HEK293T (cell line): ENCODE data around the gene ERO1A.

ENCODE experiments used
- BHLHE40 ChIP-seq: fragments of 450-650 bp; IDR thresholded peaks from 2 replicates; pipeline ENCODE4 v1.6.1; 2016; ENCODE audit warnings: mild to moderate bottlenecking, moderate library complexity, borderline replicate concordance
- FOXM1 ChIP-seq: fragments of 450-650 bp; IDR thresholded peaks from 2 replicates; pipeline ENCODE4 v1.6.1; 2017; ENCODE audit warnings: mild to moderate bottlenecking, borderline replicate concordance
- SUZ12 ChIP-seq: fragments of 450-650 bp; IDR thresholded peaks from 2 replicates; pipeline ENCODE4 v1.6.1; 2016; ENCODE audit warnings: mild to moderate bottlenecking

DNA sequence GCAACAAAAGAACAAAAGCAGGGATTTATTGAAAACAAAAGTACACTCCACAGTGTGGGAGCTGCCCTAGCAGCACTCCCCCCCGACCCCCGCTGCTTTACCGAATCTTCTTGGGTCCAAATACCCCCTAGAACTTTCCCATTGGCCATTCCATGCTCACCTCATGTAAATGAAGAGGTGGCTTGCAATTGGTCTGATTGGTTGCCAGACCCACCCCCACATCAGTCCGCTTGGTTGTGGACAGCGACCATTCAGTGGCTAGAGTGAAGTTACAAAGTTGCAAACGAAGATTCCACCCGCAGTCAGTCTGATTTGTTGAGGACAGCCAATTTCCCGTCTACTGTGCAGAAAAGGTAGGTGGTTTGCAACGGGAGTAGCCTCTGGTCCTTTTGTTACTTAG lies 38.5 kb upstream of the ERO1A start:
- TF ChIP-seq SUZ12 = no peak
- no peak for TF ChIP-seq FOXM1
- no peak for TF ChIP-seq BHLHE40
